Sigmoid colon (tissue), 4 donors: ENCODE data around the gene HDAC9.

Source experiments
- EP300 ChIP-seq, 4 donors: sonication (generic); formaldehyde crosslinking; IDR thresholded peaks; one replicate each; pipeline ENCODE4 v1.6.1; 2017; ENCODE audit warnings: antibody characterized with exemption in 4 of 4
- POLR2AphosphoS5 ChIP-seq, 4 donors: sonication (generic); formaldehyde crosslinking; IDR thresholded peaks; one replicate each; pipeline ENCODE4 v1.6.1; 2017; ENCODE audit warnings: antibody characterized with exemption in 4 of 4

- TF ChIP-seq EP300 (IDR thresholded peaks at IDR 0.05) (no peak), POLR2AphosphoS5 (IDR thresholded peaks at IDR 0.05) (no peak)
Observed at GRCh38 chr7:18874880-18875279, 379.3 kb downstream of the HDAC9 start.
